Karpas-422 (cell line): ENCODE data around the gene S1PR5. TPM values are rescaled to one million over a fixed set of nuclear protein-coding genes. Genes with fewer than 3 reads are reported as not detected.

Experiments
- DNase-seq: peaks from one replicate; pipeline ENCODE4 v3.0.0-alpha.2; 2015
- H2AFZ ChIP-seq: fragments of 200-600 bp; sonication (generic); 2 replicates; pipeline ENCODE4 v1.6.1; 2014; ENCODE audit warnings: antibody characterized with exemption, low read length, mixed read lengths
- H3K27ac ChIP-seq: fragments of 200-600 bp; sonication (generic); 2 replicates; pipeline ENCODE4 v1.5.1; 2014; ENCODE audit warnings: mild to moderate bottlenecking, low read length, moderate library complexity
- H3K27me3 ChIP-seq: fragments of 200-600 bp; sonication (generic); 2 replicates; pipeline ENCODE4 v1.6.1; 2014; ENCODE audit warnings: low read length, mixed read lengths
- H3K36me3 ChIP-seq: fragments of 200-600 bp; sonication (generic); 2 replicates; pipeline ENCODE4 v1.6.1; 2014; ENCODE audit warnings: low read length, mixed read lengths; ENCODE audit not compliant: insufficient read depth
- H3K4me1 ChIP-seq: fragments of 200-600 bp; sonication (generic); 2 replicates; pipeline ENCODE4 v1.6.1; 2014; ENCODE audit warnings: mild to moderate bottlenecking, low read length, mixed read lengths
- H3K4me2 ChIP-seq: fragments of 200-600 bp; sonication (generic); 2 replicates; pipeline ENCODE4 v1.6.1; 2014; ENCODE audit warnings: low read length, low read depth, mild to moderate bottlenecking; ENCODE audit not compliant: poor library complexity, severe bottlenecking
- H3K4me3 ChIP-seq: fragments of 200-600 bp; sonication (generic); 2 replicates; pipeline ENCODE4 v1.5.1; 2014; ENCODE audit warnings: mild to moderate bottlenecking, antibody characterized with exemption, low read length, mixed read lengths
- H3K79me2 ChIP-seq: fragments of 200-600 bp; sonication (generic); 2 replicates; pipeline ENCODE4 v1.6.1; 2014; ENCODE audit warnings: mild to moderate bottlenecking, low read length, mixed read lengths
- H3K9ac ChIP-seq: fragments of 200-600 bp; sonication (generic); 2 replicates; pipeline ENCODE4 v1.6.0; 2014; ENCODE audit warnings: low read length
- H3K9me2 ChIP-seq: fragments of 200-600 bp; sonication (generic), shearing (Covaris generic); replicated peaks from 2 replicates; pipeline ENCODE4 v1.6.0; 2014; ENCODE audit warnings: mild to moderate bottlenecking, low read length, moderate library complexity; ENCODE audit not compliant: insufficient read depth
- H3K9me3 ChIP-seq: fragments of 300-700, 200-600 bp; sonication (generic); 2 replicates; pipeline ENCODE4 v1.6.1; 2014; ENCODE audit warnings: low read length, mixed read lengths
- H4K20me1 ChIP-seq: fragments of 200-600 bp; sonication (generic); 2 replicates; pipeline ENCODE4 v1.6.1; 2014; ENCODE audit warnings: mild to moderate bottlenecking, antibody characterized with exemption, low read length, low read depth; ENCODE audit not compliant: insufficient read depth
- total RNA-seq: library from RNA; depleted of rRNA; stranded (reverse); fragments of >200 nt; shearing (Covaris generic); gene quantifications from 2 replicates; pipeline ENCODE4 v1.2.3, GENCODE V29; 2014; ENCODE audit warnings: low replicate concordance

S1PR5 gene
- total RNA-seq, 1 experiment from 2014 or later, result not detected

DNA sequence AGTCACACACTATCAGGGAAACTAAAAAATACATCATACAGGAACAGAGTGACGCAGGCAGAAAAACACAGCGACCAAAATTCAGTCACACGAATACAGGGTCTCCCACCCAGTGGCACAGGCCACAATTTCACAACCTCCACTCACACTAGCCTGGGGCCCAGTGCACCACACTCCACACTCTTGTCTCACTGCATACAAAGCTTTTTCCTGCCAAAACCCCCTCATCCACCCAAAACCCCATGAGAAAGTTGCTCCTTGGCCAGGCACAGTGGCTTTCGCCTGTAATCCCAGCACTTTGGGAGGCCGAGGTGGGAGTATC is 1.2 kb downstream of the S1PR5 start:
- no peaks in the 10 kb centered on the region for H3K27me3 ChIP-seq
- DNase-seq, result no peak
- H4K20me1 ChIP-seq, result no peaks in the 10 kb centered on the region
- H3K36me3 ChIP-seq, result no peaks in the 10 kb centered on the region
- H3K79me2 ChIP-seq, result no peaks in the 10 kb centered on the region
- H2AFZ ChIP-seq, result no peak overlapping the region
- H3K4me1 ChIP-seq, result no peaks in the 10 kb centered on the region
- no peak overlapping the region for H3K4me3 ChIP-seq
- H3K27ac ChIP-seq, result no peak overlapping the region
- H3K9me2 ChIP-seq, result no peaks in the 10 kb centered on the region
- H3K4me2 ChIP-seq, result no peak overlapping the region
- H3K9me3 ChIP-seq, result no peaks in the 10 kb centered on the region
- H3K9ac ChIP-seq, result no peak overlapping the region

DNA sequence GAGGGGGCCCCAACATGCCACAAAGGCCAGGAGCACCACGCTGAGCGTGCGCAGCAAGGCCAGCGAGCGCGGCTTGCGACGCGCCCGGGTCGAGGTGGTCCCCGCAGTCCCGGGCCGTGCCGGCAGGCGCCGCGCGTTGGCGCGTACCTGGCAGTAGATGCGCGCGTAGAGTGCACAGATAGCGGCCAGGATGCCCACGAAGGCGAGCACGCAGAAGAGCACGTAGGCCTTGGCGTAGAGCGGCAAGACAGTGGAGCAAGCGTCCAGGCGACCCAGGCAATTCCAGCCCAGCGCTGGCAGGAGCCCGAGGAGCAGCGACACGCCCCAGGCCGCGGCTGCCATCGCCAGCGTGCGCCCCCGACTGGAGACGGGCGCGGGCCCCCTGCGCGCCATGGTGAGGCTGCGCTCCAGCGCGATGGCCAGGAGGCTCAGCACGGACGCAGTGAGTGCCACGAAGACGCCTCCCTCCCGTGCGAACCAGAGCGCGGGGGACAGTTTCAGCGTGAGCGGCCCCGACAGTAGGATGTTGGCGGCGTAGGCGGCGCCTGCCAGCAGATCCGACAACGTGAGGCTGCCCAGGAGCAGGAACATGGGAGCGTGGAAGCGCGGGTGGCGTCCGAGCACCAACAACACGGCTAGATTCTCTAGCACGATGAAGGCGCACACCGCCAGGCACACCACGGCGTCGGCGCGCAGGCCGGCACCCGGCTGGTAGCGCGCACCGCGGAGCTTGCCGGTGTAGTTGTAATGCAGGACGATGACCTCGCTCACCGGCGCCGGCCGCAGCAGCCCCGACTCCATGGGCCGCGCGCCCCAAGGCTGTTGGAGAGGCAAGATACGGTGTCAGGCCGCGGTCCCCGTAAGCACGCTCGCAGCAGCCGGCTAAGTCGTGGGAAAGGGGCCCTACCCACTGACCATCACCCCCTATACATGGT is 2.8 kb downstream of the S1PR5 start:
- H3K27ac ChIP-seq, result no peak overlapping the region

DNA sequence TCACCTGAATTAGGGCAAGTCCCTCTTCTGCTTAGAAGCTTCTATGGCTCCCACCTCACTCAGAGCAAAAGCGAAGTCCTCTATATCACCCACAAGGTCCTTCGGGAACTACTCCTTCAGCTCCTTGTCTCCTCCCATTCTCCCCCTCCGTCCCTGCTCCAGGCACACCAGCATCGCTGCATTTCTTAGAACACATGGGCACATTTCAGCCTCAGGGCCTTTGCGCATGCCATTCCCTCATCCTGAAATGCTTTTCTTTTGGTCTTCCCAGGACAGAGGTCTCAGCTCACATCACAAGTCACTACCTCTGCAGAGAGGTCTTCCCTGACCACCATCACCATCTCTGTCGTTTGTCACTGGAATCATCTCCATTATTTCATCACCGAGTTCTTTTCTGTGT is 4.0 kb downstream of the S1PR5 start:
- H3K9me3 ChIP-seq, result no peaks in the 10 kb centered on the region
- no peak overlapping the region for H3K9ac ChIP-seq
- H3K4me1 ChIP-seq, result peaks cover 3% of the 10 kb centered on the region; the same call in 1 of the 2 replicates
- H3K9me2 ChIP-seq, result no peaks in the 10 kb centered on the region
- H2AFZ ChIP-seq, result no peak overlapping the region
- no peaks in the 10 kb centered on the region for H3K79me2 ChIP-seq
- H3K4me3 ChIP-seq, result no peak overlapping the region
- no peaks in the 10 kb centered on the region for H3K27me3 ChIP-seq
- no peak overlapping the region for H3K27ac ChIP-seq
- H3K36me3 ChIP-seq, result no peaks in the 10 kb centered on the region
- peak; percentile 28 for DNase-seq
- no peaks in the 10 kb centered on the region for H4K20me1 ChIP-seq
- H3K4me2 ChIP-seq, result no peak overlapping the region

More for the DNA sequence above, 2.8 kb downstream of the S1PR5 start:
- no peak overlapping the region for H3K4me2 ChIP-seq
- H4K20me1 ChIP-seq, result no peaks in the 10 kb centered on the region
- no peaks in the 10 kb centered on the region for H3K36me3 ChIP-seq
- H3K27me3 ChIP-seq, result no peaks in the 10 kb centered on the region
- H3K9me2 ChIP-seq, result no peaks in the 10 kb centered on the region
- H3K9ac ChIP-seq, result no peak overlapping the region
- DNase-seq, result peak; percentile 1
- no peaks in the 10 kb centered on the region for H3K79me2 ChIP-seq
- peaks cover 3% of the 10 kb centered on the region; the same call in 1 of the 2 replicates for H3K4me1 ChIP-seq
- no peaks in the 10 kb centered on the region for H3K9me3 ChIP-seq
- no peak overlapping the region for H3K4me3 ChIP-seq
- no peak overlapping the region for H2AFZ ChIP-seq

- H3K36me3 ChIP-seq, result no peaks in the 10 kb centered on the region
- H3K27me3 ChIP-seq, result no peaks in the 10 kb centered on the region
- H3K27ac ChIP-seq, result no peak overlapping the region
- no peaks in the 10 kb centered on the region for H3K9me2 ChIP-seq
- H3K9me3 ChIP-seq, result no peaks in the 10 kb centered on the region
- H3K79me2 ChIP-seq, result no peaks in the 10 kb centered on the region
- DNase-seq, result peak; percentile 84
- H4K20me1 ChIP-seq, result no peaks in the 10 kb centered on the region
- 0 out of 2 replicates have a peak overlapping the region, but pooled peaks have one; percentile 38 for H3K9ac ChIP-seq
- peaks cover 3% of the 10 kb centered on the region; the same call in 1 of the 2 replicates for H3K4me1 ChIP-seq
- H3K4me3 ChIP-seq, result no peak overlapping the region
- no peak overlapping the region for H2AFZ ChIP-seq
- no peak overlapping the region for H3K4me2 ChIP-seq
Measured at GRCh38 chr19:10510301-10510802, 6.9 kb downstream of the S1PR5 start.

DNA sequence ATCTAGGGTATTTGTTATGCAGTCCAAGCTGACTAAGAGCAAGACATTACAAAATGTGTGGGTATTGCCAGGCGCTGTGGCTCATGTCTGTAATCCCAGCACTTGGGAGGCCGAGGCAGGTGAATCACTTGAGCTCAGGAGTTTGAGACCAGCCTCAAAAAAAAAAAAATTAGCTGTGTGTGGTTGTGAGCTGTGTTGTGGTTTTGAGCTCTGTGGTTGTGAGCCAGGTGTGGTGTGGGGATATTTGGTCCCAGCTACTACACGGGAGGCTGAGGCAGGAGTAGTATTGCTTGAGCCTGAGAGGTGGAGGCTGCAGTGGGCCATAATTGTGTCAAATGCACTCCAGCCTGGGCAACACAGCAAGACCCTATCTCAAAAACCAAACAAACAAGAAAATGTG is 8.5 kb downstream of the S1PR5 start:
- Histone ChIP-seq H2AFZ (no peak overlapping the region), H3K4me2 (no peak overlapping the region), H3K9me2 (no peaks in the 10 kb centered on the region), H3K4me3 (no peak overlapping the region), H3K9ac (no peak overlapping the region), H3K9me3 (no peaks in the 10 kb centered on the region), H3K79me2 (no peaks in the 10 kb centered on the region), H3K27ac (no peak overlapping the region), H3K36me3 (no peaks in the 10 kb centered on the region), H4K20me1 (no peaks in the 10 kb centered on the region), H3K4me1 (peaks cover 3% of the 10 kb centered on the region), H3K27me3 (no peaks in the 10 kb centered on the region)
- DNase-seq, result no peak

- Histone ChIP-seq H2AFZ (no peak overlapping the region), H3K9me2 (no peaks in the 10 kb centered on the region), H3K27me3 (no peaks in the 10 kb centered on the region), H3K4me2 (no peak overlapping the region), H3K27ac (no peak overlapping the region), H3K36me3 (no peaks in the 10 kb centered on the region), H3K9me3 (no peaks in the 10 kb centered on the region), H3K9ac (no peak overlapping the region), H3K79me2 (no peaks in the 10 kb centered on the region), H4K20me1 (no peaks in the 10 kb centered on the region), H3K4me3 (no peak overlapping the region), H3K4me1 (peaks cover 9% of the 10 kb centered on the region)
- no peak for DNase-seq
Measured at GRCh38 chr19:10508036-10508435, 9.2 kb downstream of the S1PR5 start.

GRCh38 chr19:10505583-10506229 is 11.5 kb downstream of the S1PR5 start:
- Histone ChIP-seq H3K36me3 (no peaks in the 10 kb centered on the region), H3K27ac (no peak overlapping the region), H3K4me2 (no peak overlapping the region), H3K4me1 (peaks cover 14% of the 10 kb centered on the region), H2AFZ (peak overlapping the region; percentile 79; the same call in 1 of the 2 replicates), H3K79me2 (peaks cover 17% of the 10 kb centered on the region), H3K27me3 (no peaks in the 10 kb centered on the region), H3K4me3 (no peak overlapping the region), H4K20me1 (no peaks in the 10 kb centered on the region), H3K9me2 (no peaks in the 10 kb centered on the region), H3K9ac (no peak overlapping the region), H3K9me3 (no peaks in the 10 kb centered on the region)
- peak; percentile 96 for DNase-seq
